AG09309 (cell line): ENCODE results near the gene MAN1A1.
A peak's percentile ranks its signal among the peaks of the same experiment; 100 is the strongest.

Source experiments
- DNase-seq: peaks from one replicate; pipeline ENCODE4 v3.0.0-alpha.2; 2010; ENCODE audit warnings: low read depth
- H3K4me3 ChIP-seq: 2 replicates; pipeline ENCODE4 v1.5.1; 2011; ENCODE audit warnings: mild to moderate bottlenecking, low read depth, low read length, moderate library complexity; ENCODE audit not compliant: control insufficient read depth
- TF ChIP-seq, protein P1 (sequence below): IDR thresholded peaks from 2 replicates; pipeline ENCODE4 v1.5.1; 2011; ENCODE audit warnings: mild to moderate bottlenecking, low read depth, low read length, inconsistent platforms; ENCODE audit not compliant: insufficient read depth, control insufficient read depth; ENCODE audit errors: missing control alignments

MAN1A1 gene

DNA sequence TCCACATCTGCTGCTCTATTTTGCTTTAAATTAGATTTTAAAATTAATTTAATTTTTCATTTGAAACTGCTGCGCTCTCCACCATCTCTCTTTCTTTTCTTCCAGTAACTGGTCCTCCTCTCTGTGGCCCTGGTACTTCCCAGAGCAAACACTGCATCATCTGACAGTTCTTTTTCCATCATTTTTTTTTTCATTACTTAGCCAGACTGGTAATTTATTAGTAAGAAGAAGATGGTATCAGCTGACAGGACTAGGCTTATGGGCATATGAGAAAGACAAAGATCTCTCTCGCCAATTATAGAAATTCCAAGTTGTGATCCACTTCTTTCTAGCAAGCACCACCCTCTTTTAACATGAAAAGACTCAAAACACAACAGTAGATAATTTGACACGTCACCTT is 197.4 kb downstream of the MAN1A1 start:
- H3K4me3 ChIP-seq = no peak overlapping the region
- no peak for DNase-seq
- TF ChIP-seq, protein P1, sequence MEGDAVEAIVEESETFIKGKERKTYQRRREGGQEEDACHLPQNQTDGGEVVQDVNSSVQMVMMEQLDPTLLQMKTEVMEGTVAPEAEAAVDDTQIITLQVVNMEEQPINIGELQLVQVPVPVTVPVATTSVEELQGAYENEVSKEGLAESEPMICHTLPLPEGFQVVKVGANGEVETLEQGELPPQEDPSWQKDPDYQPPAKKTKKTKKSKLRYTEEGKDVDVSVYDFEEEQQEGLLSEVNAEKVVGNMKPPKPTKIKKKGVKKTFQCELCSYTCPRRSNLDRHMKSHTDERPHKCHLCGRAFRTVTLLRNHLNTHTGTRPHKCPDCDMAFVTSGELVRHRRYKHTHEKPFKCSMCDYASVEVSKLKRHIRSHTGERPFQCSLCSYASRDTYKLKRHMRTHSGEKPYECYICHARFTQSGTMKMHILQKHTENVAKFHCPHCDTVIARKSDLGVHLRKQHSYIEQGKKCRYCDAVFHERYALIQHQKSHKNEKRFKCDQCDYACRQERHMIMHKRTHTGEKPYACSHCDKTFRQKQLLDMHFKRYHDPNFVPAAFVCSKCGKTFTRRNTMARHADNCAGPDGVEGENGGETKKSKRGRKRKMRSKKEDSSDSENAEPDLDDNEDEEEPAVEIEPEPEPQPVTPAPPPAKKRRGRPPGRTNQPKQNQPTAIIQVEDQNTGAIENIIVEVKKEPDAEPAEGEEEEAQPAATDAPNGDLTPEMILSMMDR = no peak

- peak overlapping the region; percentile 31 for H3K4me3 ChIP-seq
- TF ChIP-seq, protein P1 = no peak
- no peak for DNase-seq
Measured at GRCh38 chr6:119148825-119149525, 200.6 kb downstream of the MAN1A1 start.

DNA sequence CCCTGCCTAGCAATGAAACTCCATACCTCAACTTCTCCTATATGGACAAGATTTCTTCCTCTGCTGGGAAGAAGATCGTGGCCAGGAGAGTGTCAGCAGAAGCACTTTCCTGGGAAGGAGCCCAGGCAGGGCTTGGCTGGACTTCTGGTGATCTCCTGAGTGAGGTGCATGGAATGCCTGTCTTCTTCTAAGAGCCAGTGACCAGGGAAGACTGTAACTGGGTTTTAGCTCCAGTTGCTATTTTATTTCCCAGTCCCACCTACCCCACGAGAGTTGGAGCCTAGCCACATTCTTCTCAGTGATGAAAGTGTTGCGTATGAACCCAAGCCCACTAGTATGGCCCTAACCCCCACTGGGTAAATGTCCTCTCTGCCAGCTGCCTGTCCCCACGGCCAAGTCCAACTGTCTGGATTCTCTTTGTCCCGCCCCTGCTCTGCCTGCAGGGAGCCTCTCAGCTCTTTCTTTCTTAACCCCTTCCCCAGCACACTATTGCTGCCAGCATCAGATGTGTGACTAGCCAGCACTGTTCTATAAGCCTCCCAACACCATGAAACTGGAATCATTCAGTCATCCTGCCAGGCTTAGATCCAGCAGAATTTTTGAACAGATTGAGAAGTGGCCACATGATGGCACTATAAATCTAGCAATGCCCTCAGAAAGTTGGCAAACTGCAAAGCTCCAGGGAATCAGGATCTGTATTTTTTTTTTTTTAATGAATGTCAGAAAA is 201.3 kb downstream of the MAN1A1 start:
- TF ChIP-seq, protein P1 = peak; percentile 65
- peak; percentile 71 for DNase-seq

GRCh38 chr6:119147101-119148053 is 202.2 kb downstream of the MAN1A1 start:
- peak overlapping the region; percentile 11 for H3K4me3 ChIP-seq
- DNase-seq = peak; percentile 89
- TF ChIP-seq, protein P1 = no peak

More for the DNA sequence above, 201.3 kb downstream of the MAN1A1 start:
- H3K4me3 ChIP-seq = no peak overlapping the region

- no peak overlapping the region for H3K4me3 ChIP-seq
- no peak for DNase-seq
- TF ChIP-seq, protein P1 = no peak
Measured at GRCh38 chr6:119145111-119145510, 204.4 kb downstream of the MAN1A1 start.

DNA sequence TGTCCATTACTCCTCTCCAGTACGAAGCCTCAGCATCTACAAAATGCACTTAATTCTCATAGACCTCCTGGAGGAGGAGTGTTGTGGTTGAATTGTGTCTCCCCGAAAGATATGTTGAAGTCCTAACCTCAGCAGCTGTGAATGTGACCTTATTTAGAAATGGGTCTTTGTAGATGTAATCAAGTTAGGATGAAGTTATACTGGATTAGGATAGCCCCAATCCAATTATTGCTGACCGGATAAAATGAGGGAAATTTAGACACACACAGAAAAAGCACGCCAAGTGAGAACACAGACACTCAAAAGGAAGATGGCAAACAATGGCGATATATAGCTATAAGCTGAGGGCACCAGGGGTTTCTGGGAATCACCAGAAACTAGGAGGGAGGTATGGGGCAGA is 206.9 kb downstream of the MAN1A1 start:
- no peak for DNase-seq
- no peak overlapping the region for H3K4me3 ChIP-seq
- TF ChIP-seq, protein P1 = no peak
